WTC11 (cell line): Measurements from ENCODE around the gene GIMAP7. TPM values are rescaled to one million over a fixed set of nuclear protein-coding genes. Genes with fewer than 3 reads are reported as not detected.

Source experiments
- ATAC-seq: fragments of 200-7000 bp; cut with Tn5 transposase; 2 replicates; pipeline ENCODE4 v1.10.0; 2021; ENCODE audit warnings: mild to moderate bottlenecking, moderate library complexity
- CTCF ChIA-PET: fragments of 300-600 bp; sonication (Branson Sonifier 250); formaldehyde crosslinking; loops from one replicate; lab custom pipeline; 2021; ENCODE audit warnings: antibody characterized with exemption; lab: Charles Lee
- POLR2A ChIA-PET: fragments of 350-600 bp; sonication (Branson Sonifier 250); formaldehyde crosslinking; loops from one replicate; lab custom pipeline; 2021; ENCODE audit warnings: antibody characterized with exemption; lab: Charles Lee
- DNase-seq: peaks from one replicate; pipeline ENCODE4 v3.0.0; 2021; ENCODE audit warnings: low spot score
- H3K27ac Mint-ChIP-seq: 2 replicates; pipeline ENCODE4 v1.8.0; 2021; ENCODE audit warnings: mixed read lengths
- H3K27me3 Mint-ChIP-seq: 2 replicates; pipeline ENCODE4 v1.8.0; 2021; ENCODE audit warnings: low read depth, mild to moderate bottlenecking, moderate library complexity, mixed read lengths
- H3K36me3 Mint-ChIP-seq: 2 replicates; pipeline ENCODE4 v1.8.0; 2021; ENCODE audit warnings: mixed read lengths
- H3K4me1 Mint-ChIP-seq: 2 replicates; pipeline ENCODE4 v1.8.0; 2022; ENCODE audit warnings: mixed read lengths
- H3K4me3 Mint-ChIP-seq: 2 replicates; pipeline ENCODE4 v1.8.0; 2021; ENCODE audit warnings: mild to moderate bottlenecking, moderate library complexity, mixed read lengths
- H3K9me3 Mint-ChIP-seq: 2 replicates; pipeline ENCODE4 v1.8.0; 2021; ENCODE audit warnings: mixed read lengths
- ATF2 ChIP-seq: sonication (generic); formaldehyde crosslinking; IDR thresholded peaks from 2 replicates; pipeline ENCODE4 v1.8.1; 2022; ENCODE audit warnings: low read depth, missing genetic modification reagents, borderline replicate concordance
- CBFB ChIP-seq: sonication (generic); formaldehyde crosslinking; IDR thresholded peaks from 2 replicates; pipeline ENCODE4 v1.8.1; 2022; ENCODE audit warnings: mild to moderate bottlenecking, low read depth, missing genetic modification reagents
- CREB1 ChIP-seq: sonication (generic); formaldehyde crosslinking; IDR thresholded peaks from 2 replicates; pipeline ENCODE4 v1.8.0; 2023; ENCODE audit warnings: mild to moderate bottlenecking, missing genetic modification reagents
- CTCF ChIP-seq: fragments of 200-600 bp; IDR thresholded peaks from 2 replicates; pipeline ENCODE4 v1.8.0; 2022; ENCODE audit warnings: antibody characterized with exemption
- E2F1 ChIP-seq: sonication (generic); formaldehyde crosslinking; IDR thresholded peaks from 2 replicates; pipeline ENCODE4 v1.8.0; 2022; ENCODE audit warnings: mild to moderate bottlenecking, missing genetic modification reagents
- ELF4 ChIP-seq: sonication (generic); formaldehyde crosslinking; IDR thresholded peaks from 2 replicates; pipeline ENCODE4 v1.8.1; 2022; ENCODE audit warnings: low read depth, mild to moderate bottlenecking, moderate library complexity, missing genetic modification reagents
- EMX1 ChIP-seq: fragments of 250-450 bp; sonication (Bioruptor Pico); IDR thresholded peaks from 2 replicates; pipeline ENCODE4 v1.8.0; 2021; ENCODE audit warnings: mild to moderate bottlenecking
- FOXP4 ChIP-seq: sonication (generic); formaldehyde crosslinking; IDR thresholded peaks from 2 replicates; pipeline ENCODE4 v1.8.0; 2022; ENCODE audit warnings: mild to moderate bottlenecking, missing genetic modification reagents
- GABPB1 ChIP-seq: sonication (generic); formaldehyde crosslinking; IDR thresholded peaks from 2 replicates; pipeline ENCODE4 v1.8.1; 2023; ENCODE audit warnings: mild to moderate bottlenecking, missing genetic modification reagents
- HMGA2 ChIP-seq: fragments of 250-450 bp; sonication (Bioruptor Pico); IDR thresholded peaks from 2 replicates; pipeline ENCODE4 v1.4.0; 2021; ENCODE audit warnings: mild to moderate bottlenecking, moderate library complexity
- JAZF1 ChIP-seq: fragments of 250-450 bp; sonication (Bioruptor Pico); IDR thresholded peaks from 2 replicates; pipeline ENCODE4 v1.9.0; 2021; ENCODE audit warnings: moderate library complexity, mild to moderate bottlenecking, inconsistent platforms
- MXD4 ChIP-seq: fragments of 250-450 bp; sonication (Bioruptor Pico); IDR thresholded peaks from 2 replicates; pipeline ENCODE4 v1.8.0; 2021; ENCODE audit warnings: mild to moderate bottlenecking, moderate library complexity, borderline replicate concordance
- NFATC4 ChIP-seq: fragments of 250-450 bp; sonication (Bioruptor Pico); IDR thresholded peaks from 2 replicates; pipeline ENCODE4 v1.9.0; 2021; ENCODE audit warnings: mild to moderate bottlenecking
- PRDM15 ChIP-seq: sonication (generic); formaldehyde crosslinking; IDR thresholded peaks from 2 replicates; pipeline ENCODE4 v1.8.0; 2022; ENCODE audit warnings: missing genetic modification reagents
- PRRX2 ChIP-seq: fragments of 250-450 bp; sonication (Bioruptor Pico); IDR thresholded peaks from 2 replicates; pipeline ENCODE4 v1.8.0; 2021; ENCODE audit warnings: mild to moderate bottlenecking
- SMAD4 ChIP-seq: sonication (generic); formaldehyde crosslinking; IDR thresholded peaks from 2 replicates; pipeline ENCODE4 v1.8.0; 2022; ENCODE audit warnings: mild to moderate bottlenecking, missing genetic modification reagents
- TEAD4 ChIP-seq: sonication (generic); formaldehyde crosslinking; IDR thresholded peaks from 2 replicates; pipeline ENCODE4 v1.8.0; 2022; ENCODE audit warnings: mild to moderate bottlenecking, missing genetic modification reagents
- TP53 ChIP-seq: sonication (generic); formaldehyde crosslinking; IDR thresholded peaks from 2 replicates; pipeline ENCODE4 v1.8.1; 2023; ENCODE audit warnings: mild to moderate bottlenecking, missing genetic modification reagents
- ZBTB21 ChIP-seq: sonication (generic); formaldehyde crosslinking; IDR thresholded peaks from 2 replicates; pipeline ENCODE4 v1.8.1; 2023; ENCODE audit warnings: mild to moderate bottlenecking, missing genetic modification reagents, borderline replicate concordance
- ZBTB43 ChIP-seq: sonication (generic); formaldehyde crosslinking; IDR thresholded peaks from 2 replicates; pipeline ENCODE4 v1.8.1; 2023; ENCODE audit warnings: mild to moderate bottlenecking, missing genetic modification reagents
- ZNF232 ChIP-seq: sonication (generic); formaldehyde crosslinking; IDR thresholded peaks from 2 replicates; pipeline ENCODE4 v1.8.0; 2022; ENCODE audit warnings: mild to moderate bottlenecking, missing genetic modification reagents
- total RNA-seq: library from RNA; stranded (reverse); gene quantifications from 3 replicates; pipeline ENCODE4 v1.2.3, GENCODE V29; 2021

The GIMAP7 gene
- total RNA-seq, 1 experiment from 2014 or later = 0.37 TPM

- no peak for TF ChIP-seq FOXP4 (CRISPR knock-in tag)
- no peak for TF ChIP-seq TEAD4 (CRISPR knock-in tag)
Observed at GRCh38 chr7:150564006-150564405, 49.3 kb downstream of the GIMAP7 start (continued).

GRCh38 chr7:150564566-150564965 is 49.9 kb downstream of the GIMAP7 start:
- DNase-seq (no peak), ATAC-seq (no peak)
- Mint-ChIP-seq H3K27me3 (peaks cover 11% of the 10 kb centered on the region), H3K27ac (no peak overlapping the region), H3K9me3 (peaks cover 22% of the 10 kb centered on the region), H3K36me3 (peaks cover 10% of the 10 kb centered on the region), H3K4me1 (peaks cover 40% of the 10 kb centered on the region), H3K4me3 (no peak overlapping the region)
- TF ChIP-seq EMX1 (CRISPR knock-in tag) = no peak
- no peak for TF ChIP-seq ZBTB43 (CRISPR knock-in tag)
- no peak for TF ChIP-seq MXD4
- no peak for TF ChIP-seq CREB1
- no peak for TF ChIP-seq JAZF1
- no peak for TF ChIP-seq TP53
- TF ChIP-seq HMGA2 (CRISPR knock-in tag) = no peak
- TF ChIP-seq ELF4 (CRISPR knock-in tag) = no peak
- no peak for TF ChIP-seq GABPB1 (CRISPR knock-in tag)
- no peak for TF ChIP-seq CBFB (CRISPR knock-in tag)
- TF ChIP-seq TEAD4 (CRISPR knock-in tag) = no peak
- no peak for TF ChIP-seq ZBTB21 (CRISPR knock-in tag)
- TF ChIP-seq PRDM15 (CRISPR knock-in tag) = no peak
- no peak for TF ChIP-seq E2F1 (CRISPR knock-in tag)
- TF ChIP-seq SMAD4 (CRISPR knock-in tag) = no peak
- TF ChIP-seq ZNF232 (CRISPR knock-in tag) = no peak
- no peak for TF ChIP-seq PRRX2 (CRISPR knock-in tag)
- TF ChIP-seq NFATC4 (CRISPR knock-in tag) = no peak
- TF ChIP-seq CTCF = no peak
- no peak for TF ChIP-seq ATF2 (CRISPR knock-in tag)
- ChIA-PET POLR2A (no interaction called here), CTCF (no interaction called here)
